Daoy (cell line): ENCODE results near the gene RSPH6A. TPM values are rescaled to one million over a fixed set of nuclear protein-coding genes. Genes with fewer than 3 reads are reported as not detected.
A peak's percentile ranks its signal among the peaks of the same experiment; 100 is the strongest.
"Not testable (repeated sequence)": the region's sequence is repeated elsewhere in the genome, so short reads cannot be mapped to it uniquely, and the experiment has no call there.

ENCODE experiments used
- DNase-seq: peaks from one replicate; pipeline ENCODE4 v3.0.0-alpha.2; 2015; ENCODE audit warnings: low read depth
- total RNA-seq: library from RNA; depleted of rRNA; stranded (reverse); fragments of >200 nt; shearing (Covaris generic); gene quantifications from 2 replicates; pipeline ENCODE4 v1.2.3, GENCODE V29; 2014; rRNA removed

Gene RSPH6A
- total RNA-seq, 1 experiment from 2014 or later: 0.06 TPM

GRCh38 chr19:45765702-45766295 lies 49.3 kb downstream of the RSPH6A start:
- no peak for DNase-seq

DNA sequence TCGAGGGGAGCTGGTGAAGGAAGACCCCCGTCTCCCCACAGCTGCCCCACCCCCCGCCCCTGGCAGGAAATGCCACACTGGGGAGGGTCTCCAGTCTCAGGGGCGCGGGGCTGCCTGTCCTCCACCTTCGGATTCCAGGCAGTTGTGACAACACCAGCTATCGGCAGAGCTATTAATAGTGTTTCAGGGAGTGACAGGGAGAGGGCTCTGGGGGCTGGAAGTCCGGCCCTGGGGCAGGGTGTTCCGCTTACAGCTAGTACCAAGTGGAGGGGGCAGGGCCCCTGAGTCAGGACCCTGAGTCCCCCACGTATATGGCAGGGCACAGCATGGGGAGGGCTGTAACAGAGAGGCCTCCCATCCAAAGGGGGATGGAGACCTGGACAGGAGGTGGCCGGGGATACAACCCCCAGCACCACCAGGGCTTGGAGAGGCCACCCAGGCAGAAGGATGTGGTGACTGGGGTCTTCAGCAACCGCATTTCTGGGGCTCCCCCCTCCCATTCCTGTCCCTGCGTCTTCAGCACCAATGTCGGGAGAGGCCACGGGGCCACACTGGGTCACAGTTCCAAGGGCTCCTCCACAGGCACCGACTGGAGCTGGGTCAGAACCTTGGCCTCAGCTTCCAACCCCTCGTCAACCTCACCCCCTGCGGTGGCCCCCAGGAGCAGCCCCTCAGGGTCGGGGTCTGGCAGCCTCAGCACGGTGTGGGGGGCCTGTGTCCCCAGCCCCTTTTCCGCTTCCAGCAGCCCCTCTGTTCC lies 50.0 kb downstream of the RSPH6A start:
- no peak for DNase-seq

GRCh38 chr19:45764475-45764874 lies 50.6 kb downstream of the RSPH6A start:
- no peak for DNase-seq

DNA sequence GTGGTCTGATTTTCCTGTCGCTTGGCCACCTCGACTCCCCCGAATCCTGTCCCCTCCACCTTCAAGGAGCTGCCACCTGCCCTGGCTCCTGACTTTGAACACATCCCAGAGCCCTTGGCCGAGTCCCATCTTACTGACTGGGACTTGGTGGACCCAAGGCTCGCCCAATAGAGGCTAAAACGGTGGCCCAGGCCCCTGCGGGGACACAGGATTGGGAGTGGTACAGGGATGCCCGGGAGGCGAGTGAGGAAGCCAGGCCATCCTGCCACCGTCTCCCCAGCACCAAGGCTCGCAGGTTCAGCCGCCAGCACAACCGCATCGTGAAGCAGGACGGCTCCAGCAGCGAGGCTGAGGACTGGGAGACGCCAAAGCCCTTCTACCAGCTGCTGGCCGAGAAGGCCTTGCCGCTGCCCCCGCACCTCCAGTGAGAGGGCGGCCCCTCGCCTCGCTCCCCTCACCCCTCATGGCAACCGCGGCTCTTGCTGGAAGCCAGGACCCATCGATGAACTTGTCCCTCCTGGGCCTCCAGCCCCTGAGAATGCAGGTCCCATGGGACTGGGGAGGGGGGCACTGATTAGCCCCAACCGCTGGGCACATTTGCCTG lies 51.3 kb downstream of the RSPH6A start:
- no peak for DNase-seq

GRCh38 chr19:45762870-45763631 lies 52.1 kb downstream of the RSPH6A start:
- no peak for DNase-seq

- no peak for DNase-seq
These were observed 53.4 kb downstream of the RSPH6A start for GRCh38 chr19:45761714-45762113.

- no peak for DNase-seq
These were observed 56.2 kb downstream of the RSPH6A start for GRCh38 chr19:45758921-45759320.

GRCh38 chr19:45757695-45758094 lies 57.4 kb downstream of the RSPH6A start:
- no peak for DNase-seq

DNA sequence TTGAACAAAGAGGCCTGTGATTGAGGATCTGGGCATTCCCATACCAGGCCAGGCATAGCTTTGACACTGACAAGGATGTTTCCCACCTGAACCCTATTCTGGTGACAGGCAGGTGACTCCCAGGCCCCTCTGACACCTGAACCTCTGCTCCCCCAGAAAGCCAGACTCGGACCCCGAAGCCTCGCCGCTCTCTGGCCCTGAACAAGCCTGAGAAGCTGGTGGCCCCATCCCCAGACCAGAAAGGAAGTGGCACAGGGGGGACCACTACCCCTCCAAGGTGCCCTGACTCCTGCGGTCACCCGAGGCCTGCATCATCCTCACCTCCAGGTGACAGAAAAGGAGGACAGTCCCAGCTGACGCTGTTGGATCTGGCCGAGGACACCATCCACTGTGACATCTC lies 60.8 kb downstream of the RSPH6A start:
- DNase-seq: no peak

DNA sequence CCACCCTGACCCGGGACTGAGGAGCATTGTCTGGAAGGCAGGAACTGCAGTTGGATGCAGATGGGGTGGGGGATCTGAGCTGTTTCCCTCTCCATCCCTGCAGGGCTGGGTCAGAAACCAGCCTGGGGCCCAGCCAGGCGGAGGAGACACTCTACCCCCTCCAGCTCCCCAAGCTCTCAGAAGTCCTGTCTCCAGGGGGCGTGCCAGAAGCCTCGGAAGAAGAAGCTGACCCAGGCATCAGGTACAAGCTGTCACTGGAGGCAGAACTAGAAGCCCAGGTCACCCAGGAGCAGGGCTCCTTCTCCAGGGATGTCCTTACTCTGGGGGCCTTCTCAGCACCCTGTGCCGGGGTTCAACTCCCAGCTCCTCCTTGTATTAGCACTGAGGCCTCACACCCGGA lies 61.6 kb downstream of the RSPH6A start:
- DNase-seq: no peak

- peak; percentile 44 for DNase-seq
These were observed 62.5 kb downstream of the RSPH6A start for GRCh38 chr19:45752639-45753038.

DNA sequence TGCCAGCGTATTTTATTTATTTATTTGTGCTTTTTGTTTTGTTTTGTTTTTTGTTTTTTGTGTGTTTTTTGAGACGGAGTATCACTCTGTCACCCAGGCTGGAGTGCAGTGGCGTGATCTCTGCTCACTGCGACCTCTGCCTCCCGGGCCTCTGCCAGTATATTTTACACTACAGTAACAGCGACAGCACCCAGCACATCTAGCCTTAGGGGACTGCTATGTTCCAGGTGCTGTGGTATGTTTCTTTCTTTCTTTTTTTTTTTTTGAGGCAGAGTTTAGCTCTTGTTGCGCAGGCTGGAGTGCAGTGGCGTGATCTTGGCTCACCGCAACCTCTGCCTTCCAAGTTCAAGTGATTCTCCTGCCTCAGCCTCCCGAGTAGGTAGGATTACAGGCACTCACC lies 63.6 kb downstream of the RSPH6A start:
- DNase-seq: not testable (repeated sequence)

GRCh38 chr19:45747513-45747912 lies 67.6 kb downstream of the RSPH6A start:
- DNase-seq: no peak

- DNase-seq: no peak
These were observed 68.2 kb downstream of the RSPH6A start for GRCh38 chr19:45746866-45747265.

Other genes with a start within 250 kb of the RSPH6A start
- 7.4 and 8.9 TPM in 2 replicates for gene OPA3, start 230.5 kb downstream of the RSPH6A start, total RNA-seq
- gene GPR4, start 213.1 kb downstream of the RSPH6A start, total RNA-seq: not detected in 2 replicates
- 13.0 and 14.2 TPM in 2 replicates for gene EML2, start 175.9 kb downstream of the RSPH6A start, total RNA-seq
- gene GIPR, start 147.1 kb downstream of the RSPH6A start, total RNA-seq: not detected in 2 replicates
- 580 and 625 TPM in 2 replicates for gene SNRPD2, start 123.4 kb downstream of the RSPH6A start, total RNA-seq
- gene QPCTL, start 122.6 kb downstream of the RSPH6A start, total RNA-seq: 13.0 and 22.3 TPM in 2 replicates
- gene FBXO46, start 84.4 kb downstream of the RSPH6A start, total RNA-seq: 7.9 and 15.0 TPM in 2 replicates
- not detected in 2 replicates for gene MEIOSIN, start 81.9 kb downstream of the RSPH6A start, total RNA-seq
- 5.1 and 9.5 TPM in 2 replicates for gene SIX5, start 46.1 kb downstream of the RSPH6A start, total RNA-seq
- 8.4 and 8.7 TPM in 2 replicates for gene DMPK, start 32.8 kb downstream of the RSPH6A start, total RNA-seq
- 16.7 and 22.1 TPM in 2 replicates for gene DMWD, start 22.5 kb downstream of the RSPH6A start, total RNA-seq
- 33.0 and 55.8 TPM in 2 replicates for gene SYMPK, start 47.8 kb upstream of the RSPH6A start, total RNA-seq
- 2.1 and 2.6 TPM in 2 replicates for gene FOXA3, start 49.0 kb upstream of the RSPH6A start, total RNA-seq
- gene IRF2BP1, start 70.8 kb upstream of the RSPH6A start, total RNA-seq: 52.9 and 60.1 TPM in 2 replicates
- 0.09 and 2.5 TPM in 2 replicates for gene MYPOP, start 87.3 kb upstream of the RSPH6A start, total RNA-seq
- gene NANOS2, start 99.5 kb upstream of the RSPH6A start, total RNA-seq: not detected in 2 replicates
- gene NOVA2, start 158.6 kb upstream of the RSPH6A start, total RNA-seq: not detected in 2 replicates
- gene CCDC61, start 180.2 kb upstream of the RSPH6A start, total RNA-seq: 5.5 and 7.7 TPM in 2 replicates
- gene PGLYRP1, start 207.7 kb upstream of the RSPH6A start, total RNA-seq: not detected in 2 replicates
- gene IGFL4, start 225.7 kb upstream of the RSPH6A start, total RNA-seq: not detected in 2 replicates